Mesenchymal stem cell (in vitro differentiated cells and primary cell): ENCODE data around the gene NCK1.

ENCODE experiments used
- DNase-seq: peaks from one replicate; pipeline ENCODE4 v3.0.0-alpha.2; 2013
- H2AFZ ChIP-seq: one replicate; pipeline ENCODE4 v1.6.1; 2013; ENCODE audit warnings: low read depth, mild to moderate bottlenecking, control low read depth, inconsistent platforms, low read length, moderate library complexity
- H2AK5ac ChIP-seq: 2 replicates; pipeline ENCODE4 v1.6.1; 2013; ENCODE audit warnings: low read length, moderate library complexity, mild to moderate bottlenecking, inconsistent platforms; ENCODE audit not compliant: severe bottlenecking
- H2BK120ac ChIP-seq: one replicate; pipeline ENCODE4 v1.6.1; 2013; ENCODE audit warnings: low read depth, mild to moderate bottlenecking, inconsistent platforms, low read length, moderate library complexity
- H2BK12ac ChIP-seq, 2 experiments: one replicate each; pipeline ENCODE4 v1.6.1; 2013; ENCODE audit warnings: inconsistent platforms in 2 of 2, low read length in 2 of 2, mild to moderate bottlenecking in 2 of 2, moderate library complexity in 2 of 2, control low read depth in 1 of 2
- H2BK15ac ChIP-seq: one replicate; pipeline ENCODE4 v1.6.1; 2013; ENCODE audit warnings: mild to moderate bottlenecking, low read depth, inconsistent platforms; ENCODE audit not compliant: poor library complexity, severe bottlenecking
- H2BK5ac ChIP-seq: 2 replicates; pipeline ENCODE4 v1.6.1; 2013; ENCODE audit warnings: low read depth, mild to moderate bottlenecking, low read length, control low read depth, inconsistent platforms; ENCODE audit not compliant: poor library complexity, severe bottlenecking
- H3K14ac ChIP-seq, 2 experiments: one replicate each; pipeline ENCODE4 v1.6.1; 2013; ENCODE audit warnings: inconsistent platforms in 2 of 2, low read length in 2 of 2, control low read depth in 1 of 2, mild to moderate bottlenecking in 1 of 2, moderate library complexity in 1 of 2
- H3K18ac ChIP-seq, 2 experiments: one replicate each; pipeline ENCODE4 v1.6.1; 2013; ENCODE audit warnings: inconsistent platforms in 2 of 2, low read length in 2 of 2, control low read depth in 1 of 2, low read depth in 1 of 2, mild to moderate bottlenecking in 1 of 2
- H3K23ac ChIP-seq, 2 experiments: one replicate each; pipeline ENCODE4 v1.6.1; 2013; ENCODE audit warnings: inconsistent platforms in 2 of 2, low read length in 2 of 2, mild to moderate bottlenecking in 2 of 2, moderate library complexity in 2 of 2, control low read depth in 1 of 2
- H3K27ac ChIP-seq: 2 replicates; pipeline ENCODE4 v1.5.1; 2013; ENCODE audit warnings: mild to moderate bottlenecking, moderate library complexity, low read length, control low read depth, inconsistent platforms; ENCODE audit not compliant: poor library complexity, severe bottlenecking
- H3K27me3 ChIP-seq, 2 experiments: 2 replicates each; pipeline versions ENCODE4 v1.6.1 to v1.7.0; 2013; ENCODE audit warnings: low read length in 2 of 2, mild to moderate bottlenecking in 2 of 2, moderate library complexity in 2 of 2, control low read depth in 1 of 2, inconsistent platforms in 1 of 2; ENCODE audit not compliant: control insufficient read depth in 1 of 2, insufficient read depth in 1 of 2
- H3K36me3 ChIP-seq, 2 experiments: 2 replicates each; pipeline versions ENCODE4 v1.6.1 to v1.7.0; 2013; ENCODE audit warnings: low read length in 2 of 2, control low read depth in 1 of 2, inconsistent platforms in 1 of 2, low read depth in 1 of 2, mild to moderate bottlenecking in 1 of 2; ENCODE audit not compliant: insufficient read depth in 2 of 2, control insufficient read depth in 1 of 2
- H3K4ac ChIP-seq, 2 experiments: one replicate each; pipeline ENCODE4 v1.6.1; 2013; ENCODE audit warnings: inconsistent platforms in 2 of 2, low read length in 2 of 2, mild to moderate bottlenecking in 2 of 2, moderate library complexity in 2 of 2, control low read depth in 1 of 2, low read depth in 1 of 2
- H3K4me1 ChIP-seq: 2 replicates; pipeline ENCODE4 v1.6.1; 2013; ENCODE audit warnings: low read depth, low read length, control low read depth; ENCODE audit not compliant: control insufficient read depth, insufficient read depth
- H3K4me2 ChIP-seq: 2 replicates; pipeline ENCODE4 v1.6.1; 2013; ENCODE audit warnings: low read length, mild to moderate bottlenecking, inconsistent platforms; ENCODE audit not compliant: poor library complexity, severe bottlenecking
- H3K4me3 ChIP-seq, 2 experiments: 2 replicates each; pipeline versions ENCODE4 v1.5.1 to v1.7.0; 2013; ENCODE audit warnings: low read length in 2 of 2, mild to moderate bottlenecking in 2 of 2, control low read depth in 1 of 2, low read depth in 1 of 2; ENCODE audit not compliant: insufficient read depth in 1 of 2
- H3K79me1 ChIP-seq: replicated peaks from 2 replicates; pipeline ENCODE4 v1.6.1; 2013; ENCODE audit warnings: mild to moderate bottlenecking, control low read depth, low read length, inconsistent platforms; ENCODE audit not compliant: poor library complexity, severe bottlenecking
- H3K9ac ChIP-seq: 2 replicates; pipeline ENCODE4 v1.7.0; 2013; ENCODE audit warnings: mild to moderate bottlenecking, low read length, moderate library complexity
- H3K9me3 ChIP-seq: 2 replicates; pipeline ENCODE4 v1.7.0; 2013; ENCODE audit warnings: mild to moderate bottlenecking, low read length; ENCODE audit not compliant: control insufficient read depth
- H4K8ac ChIP-seq: one replicate; pipeline ENCODE4 v1.6.1; 2013; ENCODE audit warnings: inconsistent platforms, mild to moderate bottlenecking, low read length, moderate library complexity
- H4K91ac ChIP-seq: one replicate; pipeline ENCODE4 v1.6.1; 2013; ENCODE audit warnings: mild to moderate bottlenecking, low read length, inconsistent platforms
- WGBS: methylation state at CpG from one replicate; pipeline ENCODE4 v1.1.7; 2013; ENCODE audit warnings: mixed read lengths; 5-methylcytosine and 5-hydroxymethylcytosine counted together

NCK1 gene

DNA sequence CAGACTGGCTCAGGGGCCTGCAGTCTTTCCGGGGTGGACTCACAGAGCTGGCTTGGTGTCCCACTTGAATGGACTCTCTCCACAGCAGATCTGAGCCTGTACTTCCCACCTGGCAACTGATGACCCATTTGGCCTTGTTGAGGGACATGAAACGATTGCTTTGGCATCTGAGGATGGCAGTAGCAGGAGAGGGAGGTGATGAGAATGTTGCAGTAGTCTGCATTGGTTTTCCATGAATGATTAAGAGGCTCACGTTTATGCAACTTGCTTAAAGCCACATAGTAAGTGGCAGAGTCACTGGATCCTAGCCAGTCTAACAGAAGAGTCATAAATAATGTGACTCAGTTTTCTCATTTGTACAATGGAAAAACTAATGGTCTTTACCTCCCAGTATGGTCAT, 117.7 kb downstream of the NCK1 start:
- H2BK5ac ChIP-seq: no peak overlapping the region
- H4K8ac ChIP-seq: no peak overlapping the region
- H3K4ac ChIP-seq: no peak overlapping the region
- peak; percentile 73 for DNase-seq
- peak overlapping the region in 1 of 2 experiments; percentile 64 for H3K23ac ChIP-seq
- H3K4me2 ChIP-seq: no peak overlapping the region
- no peak overlapping the region for H3K9ac ChIP-seq
- no peak overlapping the region for H2AK5ac ChIP-seq
- H4K91ac ChIP-seq: no peak overlapping the region
- H2BK120ac ChIP-seq: no peak overlapping the region
- H3K4me1 ChIP-seq: no peaks in the 10 kb centered on the region
- H3K27me3 ChIP-seq: no peaks in the 10 kb centered on the region
- 77% methylated on average over 2 of the region's 3 CpGs for WGBS
- H3K79me1 ChIP-seq: peaks cover 4% of the 10 kb centered on the region
- no peak overlapping the region for H3K4me3 ChIP-seq
- H2AFZ ChIP-seq: no peak overlapping the region
- no peaks in the 10 kb centered on the region for H3K36me3 ChIP-seq
- H2BK15ac ChIP-seq: no peak overlapping the region
- no peak overlapping the region for H3K27ac ChIP-seq
- no peak overlapping the region for H3K18ac ChIP-seq
- H3K9me3 ChIP-seq: no peaks in the 10 kb centered on the region
- peak overlapping the region in 1 of 2 experiments; percentile 92 for H3K14ac ChIP-seq
- peak overlapping the region in 1 of 2 experiments; percentile 16 for H2BK12ac ChIP-seq

DNA sequence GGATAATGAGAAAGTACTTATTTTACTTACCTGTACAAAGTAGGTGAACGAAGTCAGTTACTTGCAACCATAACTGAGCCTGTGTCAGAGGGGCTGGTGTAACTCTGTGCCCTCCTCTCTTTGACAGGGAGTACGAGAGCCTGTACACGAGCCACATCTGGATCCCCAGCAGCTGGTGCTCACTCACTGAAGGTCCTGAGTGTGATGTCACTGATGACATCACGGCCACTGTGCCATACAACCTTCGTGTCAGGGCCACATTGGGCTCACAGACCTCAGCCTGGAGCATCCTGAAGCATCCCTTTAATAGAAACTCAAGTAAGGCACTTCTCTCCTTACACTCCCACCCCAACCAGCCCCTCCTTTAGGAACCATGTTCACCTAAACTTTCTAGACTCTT, 120.0 kb downstream of the NCK1 start:
- Histone ChIP-seq H3K14ac (no peak overlapping the region), H2AFZ (no peak overlapping the region), H2BK5ac (no peak overlapping the region), H2BK120ac (no peak overlapping the region), H3K9ac (no peak overlapping the region), H3K4me2 (no peak overlapping the region), H4K8ac (no peak overlapping the region), H3K9me3 (no peaks in the 10 kb centered on the region), H3K4me1 (no peaks in the 10 kb centered on the region), H4K91ac (no peak overlapping the region), H3K27ac (no peak overlapping the region), H3K23ac (no peak overlapping the region), H2BK15ac (no peak overlapping the region), H3K4ac (no peak overlapping the region), H3K79me1 (no peaks in the 10 kb centered on the region), H3K18ac (no peak overlapping the region), H2BK12ac (no peak overlapping the region), H3K36me3 (no peaks in the 10 kb centered on the region), H2AK5ac (no peak overlapping the region), H3K27me3 (no peaks in the 10 kb centered on the region), H3K4me3 (no peak overlapping the region)
- WGBS: 86% methylated on average over 5 of the region's 5 CpGs
- DNase-seq: no peak

GRCh38 chr3:136982520-136983138, 120.6 kb downstream of the NCK1 start:
- H2BK5ac ChIP-seq: no peak overlapping the region
- 72% methylated on average over 4 of the region's 4 CpGs for WGBS

DNA sequence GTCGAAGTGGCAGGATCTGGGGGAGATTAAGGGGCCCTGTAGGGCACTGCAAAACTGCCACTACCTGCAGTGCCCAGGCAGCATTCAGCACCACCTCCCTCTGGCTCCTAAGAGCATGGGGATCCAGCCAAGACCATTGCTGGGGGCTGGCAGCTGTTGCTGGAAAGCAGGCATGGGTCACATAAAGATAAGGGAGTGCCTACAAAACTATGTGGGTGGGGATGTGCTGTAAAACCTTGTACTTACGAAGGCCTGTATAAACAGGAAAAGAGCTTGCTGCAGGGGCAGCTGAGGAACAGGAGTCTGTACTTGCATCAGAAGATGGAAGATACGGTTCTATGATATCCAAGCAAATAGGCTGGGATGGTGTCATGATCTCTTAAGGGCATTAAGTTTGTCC, 122.8 kb downstream of the NCK1 start:
- H3K9me3 ChIP-seq: no peaks in the 10 kb centered on the region
- H4K8ac ChIP-seq: peak overlapping the region; percentile 80
- H2BK5ac ChIP-seq: no peak overlapping the region
- H3K9ac ChIP-seq: no peak overlapping the region
- peaks cover 0 to 4% of the 10 kb centered on the region in 2 experiments for H3K36me3 ChIP-seq
- H3K27ac ChIP-seq: no peak overlapping the region
- H2AK5ac ChIP-seq: no peak overlapping the region
- no peak overlapping the region for H3K4me3 ChIP-seq
- peak; percentile 65 for DNase-seq
- no peak overlapping the region for H3K23ac ChIP-seq
- H2BK120ac ChIP-seq: peak overlapping the region; percentile 73
- H2BK15ac ChIP-seq: peak overlapping the region; percentile 83
- no peak overlapping the region for H3K18ac ChIP-seq
- H3K4ac ChIP-seq: peak overlapping the region in 1 of 2 experiments; percentile 81
- no peaks in the 10 kb centered on the region for H3K4me1 ChIP-seq
- no peaks in the 10 kb centered on the region for H3K27me3 ChIP-seq
- H3K79me1 ChIP-seq: no peaks in the 10 kb centered on the region
- H2BK12ac ChIP-seq: peak overlapping the region in 1 of 2 experiments; percentile 77
- H3K14ac ChIP-seq: no peak overlapping the region
- H4K91ac ChIP-seq: peak overlapping the region; percentile 92
- 46% methylated on average over 3 of the region's 3 CpGs for WGBS
- H2AFZ ChIP-seq: no peak overlapping the region
- H3K4me2 ChIP-seq: no peak overlapping the region

More at GRCh38 chr3:136982520-136983138, 120.6 kb downstream of the NCK1 start:
- peak; percentile 70 for DNase-seq
- H3K4me1 ChIP-seq: no peaks in the 10 kb centered on the region
- H3K14ac ChIP-seq: no peak overlapping the region
- no peak overlapping the region for H4K91ac ChIP-seq
- peak overlapping the region in 1 of 2 experiments; percentile 32 for H3K18ac ChIP-seq
- H3K4me2 ChIP-seq: no peak overlapping the region
- H3K27ac ChIP-seq: no peak overlapping the region
- H3K4ac ChIP-seq: no peak overlapping the region
- no peak overlapping the region for H2AK5ac ChIP-seq
- no peak overlapping the region for H3K4me3 ChIP-seq
- no peak overlapping the region for H3K23ac ChIP-seq
- no peak overlapping the region for H2BK120ac ChIP-seq
- H3K9me3 ChIP-seq: no peaks in the 10 kb centered on the region
- no peaks in the 10 kb centered on the region for H3K79me1 ChIP-seq
- H3K27me3 ChIP-seq: no peaks in the 10 kb centered on the region
- H2BK12ac ChIP-seq: no peak overlapping the region
- H2AFZ ChIP-seq: no peak overlapping the region
- no peak overlapping the region for H4K8ac ChIP-seq
- no peak overlapping the region for H2BK15ac ChIP-seq
- H3K36me3 ChIP-seq: no peaks in the 10 kb centered on the region
- no peak overlapping the region for H3K9ac ChIP-seq
